ENCODE results near the gene IL37. TPM values are rescaled to one million over a fixed set of nuclear protein-coding genes. Genes with fewer than 3 reads are reported as not detected.

The IL37 gene
- total and polyA plus RNA-seq, 2 of the 13 experiments (the other 11 are each of a cell fraction or from before 2014, with no cell fraction given) = not detected

GRCh38 chr2:112941753-112942653 lies 31.0 kb downstream of the IL37 start (continued):
- peak; percentile 21; the same call in 1 of the 2 replicates for TF ChIP-seq SPEN (CRISPR knock-in tag; IDR thresholded peaks at IDR 0.05; ENCODE audit: low read depth)
- no peak for TF ChIP-seq GATA4 (IDR thresholded peaks at IDR 0.05; ENCODE audit: borderline replicate concordance, low read depth)
- peak; percentile 40; the same call in 1 of the 2 replicates for TF ChIP-seq ZFP91 (CRISPR knock-in tag; IDR thresholded peaks at IDR 0.05; ENCODE audit: borderline replicate concordance)
- no peak for TF ChIP-seq CENPX (CRISPR knock-in tag; IDR thresholded peaks at IDR 0.05)
- TF ChIP-seq SMC3 (IDR thresholded peaks at IDR 0.05; ENCODE audit: low read length) = peak; percentile 76
- no peak for TF ChIP-seq ETS1 (CRISPR knock-in tag; IDR thresholded peaks at IDR 0.05)
- peak; percentile 33; the same call in 1 of the 2 replicates for TF ChIP-seq ZNF691 (CRISPR knock-in tag; IDR thresholded peaks at IDR 0.05; ENCODE audit: borderline replicate concordance, low read depth)
- no peak for TF ChIP-seq SMAD1 (CRISPR knock-in tag; IDR thresholded peaks at IDR 0.05; ENCODE audit: borderline replicate concordance, low read depth)
- TF ChIP-seq ZNF382 (CRISPR knock-in tag; IDR thresholded peaks at IDR 0.05; ENCODE audit: borderline replicate concordance) = no peak
- no peak for TF ChIP-seq ZNF3 (CRISPR knock-in tag; IDR thresholded peaks at IDR 0.05)
- no peak for TF ChIP-seq TFDP2 (CRISPR knock-in tag; IDR thresholded peaks at IDR 0.05)
- 0 out of 2 replicates have a peak, but pooled peaks have one; percentile 27 for TF ChIP-seq REPIN1 (CRISPR knock-in tag; IDR thresholded peaks at IDR 0.05; ENCODE audit: borderline replicate concordance, low read depth)
- TF ChIP-seq MLXIP (CRISPR knock-in tag; IDR thresholded peaks at IDR 0.05; ENCODE audit: borderline replicate concordance) = no peak
- no peak for TF ChIP-seq SP140L (CRISPR knock-in tag; IDR thresholded peaks at IDR 0.05; ENCODE audit: borderline replicate concordance)
- TF ChIP-seq HMGXB4 (CRISPR knock-in tag; IDR thresholded peaks at IDR 0.05; ENCODE audit: borderline replicate concordance in 1 of 2, low read depth in 1 of 2) = 0 out of 4 replicates have a peak, but pooled peaks of 1 of the 2 experiments have one; percentile 35

Measured in HepG2 (cell line).